ENCODE data around the gene ACER1. TPM values are rescaled to one million over a fixed set of nuclear protein-coding genes. Genes with fewer than 3 reads are reported as not detected.
"Not testable (repeated sequence)": the region's sequence is repeated elsewhere in the genome, so short reads cannot be mapped to it uniquely, and the experiment has no call there.

The ACER1 gene
- total and polyA plus RNA-seq, 2 of the 13 experiments (the other 11 are each of a cell fraction or from before 2014, with no cell fraction given): not detected

GRCh38 chr19:6360857-6361216 lies 27.4 kb upstream of the ACER1 start:
- CTCF ChIA-PET (ENCODE audit: low intra/inter-chr PET ratio, low total read pairs); H3K27me3 ChIP-seq (ENCODE audit: control insufficient read depth in 1 of 2, insufficient read depth in 2 of 2, low read length in 2 of 2); intact Hi-C loops (cut with micrococcal nuclease; ENCODE audit: unreplicated experiment); H3K79me2 ChIP-seq (ENCODE audit: insufficient read depth, low read length); in situ Hi-C loops (cut with HindIII; ENCODE audit: extremely low pct_ligation_motif_present, low pct_unique_long_range_greater_than_20kb); BruUV-seq (replicated peaks); H3K27ac ChIP-seq (ENCODE audit: extremely low read length, insufficient read depth, low read length); H3K9me3 ChIP-seq (ENCODE audit: low read length); ATAC-seq; H4K20me1 ChIP-seq (ENCODE audit: insufficient read depth, low read length); FAIRE-seq; H2AFZ ChIP-seq (ENCODE audit: low read length); H3K36me3 ChIP-seq (replicated peaks in 1 of 2; ENCODE audit: control insufficient read depth in 1 of 2, insufficient read depth in 2 of 2, low read length in 2 of 2); DNase-seq (ENCODE audit: low spot score): not testable (repeated sequence)
- H3K9ac ChIP-seq (ENCODE audit: insufficient read depth, low read depth, low read length): peak overlapping the region; percentile 42; the same call in 1 of the 2 replicates
- POLR2A ChIA-PET: interaction anchor here (0.9 to 5.0 kb wide), 6 partner anchors 8 to 709 kb away, joined by 3 to 80 read pairs (median 6); partner anchors contain the start of genes ALKBH7, KHSRP and ZNF557
- 87% methylated on average over 10 of the region's 10 CpGs for WGBS (ENCODE audit: low lambda C conversion rate)
- TF ChIP-seq PCBP1 (IDR thresholded peaks at IDR 0.05; ENCODE audit: borderline replicate concordance, low read depth, low read length): 0 out of 2 replicates have a peak, but pooled peaks have one; percentile 7
- peaks cover 27% of the 10 kb centered on the region for H3K4me1 ChIP-seq (ENCODE audit: insufficient read depth, low read length)
- peak overlapping the region; percentile 76 for H3K4me2 ChIP-seq (ENCODE audit: low read depth, low read length)
- H3K4me3 ChIP-seq (replicated peaks in 1 of 3; ENCODE audit: insufficient read depth in 1 of 3, low read depth in 2 of 3, low read length in 3 of 3): peak overlapping the region; percentile 53 to 84 (median 63); a peak in 5 of 6 replicates

GRCh38 chr19:6360445-6360844 lies 27.0 kb upstream of the ACER1 start:
- POLR2A ChIA-PET: interaction anchor here (2.2 to 5.0 kb wide), 2 partner anchors 11 to 65 kb away, joined by 13 to 80 read pairs; partner anchors contain the start of genes ALKBH7 and KHSRP
- intact Hi-C loops (cut with micrococcal nuclease; ENCODE audit: unreplicated experiment); BruUV-seq (replicated peaks); H3K79me2 ChIP-seq (ENCODE audit: insufficient read depth, low read length); CTCF ChIA-PET (ENCODE audit: low intra/inter-chr PET ratio, low total read pairs); H3K4me2 ChIP-seq (ENCODE audit: low read depth, low read length); H3K36me3 ChIP-seq (replicated peaks in 1 of 2; ENCODE audit: control insufficient read depth in 1 of 2, insufficient read depth in 2 of 2, low read length in 2 of 2); H3K27me3 ChIP-seq (ENCODE audit: control insufficient read depth in 1 of 2, insufficient read depth in 2 of 2, low read length in 2 of 2); H3K9ac ChIP-seq (ENCODE audit: insufficient read depth, low read depth, low read length); FAIRE-seq; DNase-seq (ENCODE audit: low spot score); H3K4me3 ChIP-seq (replicated peaks in 1 of 3; ENCODE audit: insufficient read depth in 1 of 3, low read depth in 2 of 3, low read length in 3 of 3); in situ Hi-C loops (cut with HindIII; ENCODE audit: extremely low pct_ligation_motif_present, low pct_unique_long_range_greater_than_20kb); H4K20me1 ChIP-seq (ENCODE audit: insufficient read depth, low read length); H3K9me3 ChIP-seq (ENCODE audit: low read length); ATAC-seq; H2AFZ ChIP-seq (ENCODE audit: low read length); H3K27ac ChIP-seq (ENCODE audit: extremely low read length, insufficient read depth, low read length): not testable (repeated sequence)
- TF ChIP-seq ZIK1 (CRISPR knock-in tag; IDR thresholded peaks at IDR 0.05; ENCODE audit: borderline replicate concordance, low read depth): 0 out of 2 replicates have a peak, but pooled peaks have one; percentile 6
- 91% methylated on average over 12 of the region's 12 CpGs for WGBS (ENCODE audit: low lambda C conversion rate)
- H3K4me1 ChIP-seq (ENCODE audit: insufficient read depth, low read length): peaks cover 27% of the 10 kb centered on the region
